GF-D8 (cell line): ENCODE results near the gene ELOB.

Experiments
- DNase-seq: peaks from one replicate; lab custom pipeline; 2025; lab: John Stamatoyannopoulos, UW

ELOB gene

GRCh38 chr16:2810651-2811050 lies 33.6 kb upstream of the ELOB start:
- no peak for DNase-seq

GRCh38 chr16:2809149-2809760 lies 32.2 kb upstream of the ELOB start:
- DNase-seq = no peak

GRCh38 chr16:2808181-2808580 lies 31.1 kb upstream of the ELOB start:
- no peak for DNase-seq

- no peak for DNase-seq
Measured at GRCh38 chr16:2806286-2806685, 29.2 kb upstream of the ELOB start.

- DNase-seq = no peak
Measured at GRCh38 chr16:2804728-2805127, 27.6 kb upstream of the ELOB start.

DNA sequence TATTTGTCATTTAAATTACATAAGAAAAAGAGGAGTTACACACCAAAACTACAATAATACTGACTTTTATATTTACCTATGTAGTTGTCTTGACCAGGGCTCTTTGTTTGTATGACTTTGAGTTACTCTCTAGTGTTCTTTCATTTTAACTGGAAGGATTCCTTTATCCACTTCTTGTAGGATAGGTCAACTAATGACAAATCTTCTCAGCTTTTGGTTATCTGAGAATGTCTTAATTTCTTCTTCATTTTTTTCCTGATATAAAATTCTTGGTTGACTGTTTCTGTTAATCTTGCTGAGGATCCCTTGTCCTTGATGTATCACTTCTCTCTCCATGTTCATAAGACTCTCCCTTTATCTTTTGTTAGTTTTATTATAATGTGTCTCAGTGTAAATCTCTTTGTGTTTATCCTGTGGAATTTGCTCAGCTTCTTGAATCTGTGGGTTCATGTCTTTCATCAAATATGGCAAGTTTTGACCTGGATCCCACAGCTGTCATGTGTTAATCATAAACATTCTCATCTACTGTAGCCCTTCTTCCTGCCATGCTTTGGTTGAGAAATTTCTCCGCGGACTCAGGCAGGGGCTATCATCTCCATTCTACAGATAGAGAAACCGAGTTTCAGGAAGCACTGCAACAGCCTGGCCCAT lies 26.6 kb upstream of the ELOB start:
- no peak for DNase-seq

- DNase-seq = no peak
Measured at GRCh38 chr16:2799859-2800226, 22.8 kb upstream of the ELOB start.

DNA sequence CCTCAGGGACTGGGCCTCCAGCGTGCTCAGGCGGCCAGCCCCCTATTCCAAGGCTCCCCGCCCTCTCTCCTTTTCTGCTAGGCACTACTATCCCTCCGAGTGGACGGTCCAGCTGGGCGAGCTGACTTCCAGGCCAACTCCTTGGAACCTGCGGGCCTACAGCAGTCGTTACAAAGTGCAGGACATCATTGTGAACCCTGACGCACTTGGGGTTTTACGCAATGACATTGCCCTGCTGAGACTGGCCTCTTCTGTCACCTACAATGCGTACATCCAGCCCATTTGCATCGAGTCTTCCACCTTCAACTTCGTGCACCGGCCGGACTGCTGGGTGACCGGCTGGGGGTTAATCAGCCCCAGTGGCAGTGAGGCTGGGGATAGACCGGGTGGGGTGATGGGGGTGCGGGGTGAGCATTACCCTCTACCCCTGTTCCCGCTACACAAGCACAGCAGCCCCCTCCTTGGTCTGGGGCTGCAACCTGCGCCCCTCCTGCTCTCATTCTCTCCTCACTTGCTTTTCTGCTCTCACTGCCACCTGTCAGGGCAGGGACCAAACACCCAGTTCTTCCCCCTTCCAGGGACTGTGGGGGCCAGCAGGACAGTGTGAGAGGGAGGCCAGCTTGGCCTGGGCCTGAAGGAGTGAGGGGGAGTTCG lies 22.3 kb upstream of the ELOB start:
- DNase-seq = no peak

- DNase-seq = no peak
Measured at GRCh38 chr16:2798723-2799204, 21.7 kb upstream of the ELOB start.

GRCh38 chr16:2795395-2796143 lies 18.5 kb upstream of the ELOB start:
- DNase-seq = peak; percentile 31

GRCh38 chr16:2792940-2793339 lies 15.9 kb upstream of the ELOB start:
- DNase-seq = no peak

GRCh38 chr16:2791174-2791573 lies 14.1 kb upstream of the ELOB start:
- no peak for DNase-seq

DNA sequence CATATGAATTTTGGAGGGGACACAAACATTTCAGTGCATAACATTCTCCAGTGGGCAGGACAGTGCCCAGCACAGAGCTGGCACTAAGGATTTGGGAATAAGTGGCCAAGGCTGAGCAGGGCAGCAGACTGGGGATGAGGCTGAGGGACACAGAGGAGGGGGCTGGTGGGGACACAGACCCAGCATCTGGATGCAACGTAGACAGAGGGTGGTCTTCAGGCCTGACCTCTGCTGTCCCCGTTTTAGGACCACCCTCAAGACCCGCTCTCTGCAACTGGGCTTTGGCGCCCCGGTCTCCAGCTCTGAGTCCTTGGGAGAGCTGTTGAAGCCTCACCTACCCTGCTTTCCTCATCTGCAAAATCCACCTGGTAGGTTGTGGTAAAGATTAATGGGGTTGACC lies 13.6 kb upstream of the ELOB start:
- DNase-seq = no peak

DNA sequence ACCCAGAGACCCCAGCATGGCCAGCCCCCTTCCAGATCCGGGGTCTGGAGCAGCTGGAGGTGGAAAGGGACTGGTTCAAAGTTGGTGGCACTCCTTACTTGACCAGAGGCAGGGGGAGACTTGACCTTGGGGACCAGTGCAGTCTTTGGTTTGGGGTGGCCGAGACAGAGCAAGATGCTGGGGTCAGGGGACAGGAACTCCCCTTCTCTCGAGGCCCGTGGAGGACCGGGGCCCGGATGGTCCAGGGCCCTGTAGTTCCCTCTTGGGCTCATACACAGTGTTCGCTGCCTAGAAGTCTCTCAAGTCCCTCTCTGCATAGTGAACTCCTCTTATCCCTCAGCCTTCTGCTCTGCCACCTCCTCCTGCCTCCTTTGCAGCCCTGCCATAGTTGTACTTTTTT lies 10.9 kb upstream of the ELOB start:
- DNase-seq = no peak

GRCh38 chr16:2787406-2787805 lies 10.3 kb upstream of the ELOB start, which contains the start of gene PRSS33:
Gene PRSS33 (minus strand): TSS chr16:2787560. CDS start chr16:2786547, 1,013 bp downstream.
- no peak for DNase-seq

GRCh38 chr16:2786826-2787151 lies 9.7 kb upstream of the ELOB start:
- DNase-seq = no peak

DNA sequence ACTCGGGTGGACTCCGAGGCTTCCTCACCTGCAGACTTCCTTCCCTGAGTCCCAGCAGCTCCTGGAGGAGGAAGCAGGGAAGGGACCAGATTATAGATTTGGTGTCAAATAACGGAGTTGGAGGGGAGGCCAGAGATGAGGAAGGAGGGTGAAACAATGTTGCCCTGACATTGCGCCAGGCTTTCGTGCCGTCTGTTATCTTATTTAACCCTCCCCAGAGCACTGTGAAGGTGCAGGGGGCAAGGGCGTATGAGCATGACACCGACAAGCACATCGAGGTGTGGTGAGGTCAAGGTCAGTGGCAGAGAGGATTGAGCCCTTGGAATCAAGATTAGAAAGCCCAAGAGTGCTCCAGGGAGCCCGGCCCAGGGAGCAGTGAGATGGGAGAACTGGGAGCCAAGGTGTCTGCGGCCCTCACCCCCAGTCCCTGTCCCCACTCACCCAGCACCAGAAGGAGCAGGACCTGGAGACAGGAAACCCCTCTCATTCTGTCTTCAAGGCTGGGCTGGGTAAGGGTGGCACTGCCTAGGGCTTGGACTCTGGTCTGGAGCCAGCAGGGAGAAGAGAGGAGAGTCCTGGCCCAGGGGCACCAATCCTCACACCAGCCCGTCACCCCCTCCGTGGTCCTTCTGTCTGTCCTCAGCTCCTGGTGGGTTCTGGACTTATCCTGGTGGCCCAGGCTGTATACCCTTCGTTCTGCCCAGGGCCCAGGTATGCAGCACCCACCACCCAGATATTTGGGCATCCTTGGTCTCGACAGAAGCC lies 9.2 kb upstream of the ELOB start:
- no peak for DNase-seq

DNA sequence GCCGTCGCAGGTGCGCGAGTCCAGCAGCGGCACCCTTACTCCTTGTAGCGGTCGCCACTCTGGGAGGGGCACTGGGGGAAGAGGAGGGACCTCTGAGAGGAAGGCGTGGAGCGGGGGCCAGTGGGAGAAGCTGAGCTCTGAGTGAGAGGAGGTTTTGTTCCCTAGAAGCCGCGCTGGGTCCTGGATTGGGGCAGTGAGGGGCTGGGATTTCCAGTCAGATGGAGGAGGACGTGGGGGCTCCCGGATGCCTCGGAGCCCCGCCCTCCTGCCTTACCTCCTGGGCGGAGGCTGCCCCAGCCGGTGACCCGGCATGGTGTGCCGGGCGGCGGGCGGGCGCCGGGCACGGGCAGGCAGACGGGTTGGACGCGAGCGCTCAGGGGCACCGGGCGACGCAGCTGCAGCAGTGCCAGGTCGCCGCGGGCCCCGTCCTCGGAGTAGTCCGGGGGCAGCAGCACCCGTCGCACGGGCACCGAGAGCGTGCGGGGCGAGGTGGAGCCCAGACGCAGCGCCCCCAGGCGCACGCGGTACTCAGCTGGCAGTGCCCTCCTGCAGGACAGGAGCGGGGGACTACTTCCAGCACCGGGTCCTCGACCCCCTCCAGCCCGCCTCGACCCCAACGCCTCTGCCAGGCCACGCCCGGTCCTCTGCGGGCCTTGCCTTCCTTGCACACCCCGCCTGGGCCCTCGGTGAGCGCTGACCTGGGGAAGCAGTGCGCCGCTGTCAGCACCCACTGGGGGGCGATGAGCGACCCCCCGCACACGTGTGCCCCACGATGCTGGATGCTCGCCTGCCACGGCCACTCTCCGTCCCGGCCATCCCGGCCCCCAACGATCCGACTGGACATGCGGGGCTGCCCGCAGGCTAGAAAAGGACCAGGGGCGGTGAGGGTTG lies 8.3 kb upstream of the ELOB start:
- DNase-seq = no peak

- no peak for DNase-seq
Measured at GRCh38 chr16:2784358-2785100, 7.4 kb upstream of the ELOB start.
